Measurements from ENCODE around the gene MRPL41.
"Not testable (repeated sequence)": the region's sequence is repeated elsewhere in the genome, so short reads cannot be mapped to it uniquely, and the experiment has no call there.

The MRPL41 gene

GRCh38 chr9:137550958-137551263, 768 bp upstream of the MRPL41 start:
- peak in 4 of 56 donors; percentile 31 to 58 (median 55) for DNase-seq

- DNase-seq: peak in 3 of 56 donors; percentile 57 to 63 (median 62)
These were observed 516 bp downstream of the MRPL41 start for GRCh38 chr9:137552022-137552768.

GRCh38 chr9:137553654-137554053, 2.0 kb downstream of the MRPL41 start:
- not testable (repeated sequence) for DNase-seq

- no peak for DNase-seq
These were observed 2.7 kb downstream of the MRPL41 start for GRCh38 chr9:137554349-137554748.

GRCh38 chr9:137555179-137555578, 3.5 kb downstream of the MRPL41 start:
- no peak for DNase-seq

GRCh38 chr9:137556069-137556838, 4.6 kb downstream of the MRPL41 start:
- no peak for DNase-seq

GRCh38 chr9:137558127-137558526, 6.4 kb downstream of the MRPL41 start:
- DNase-seq: no peak

- no peak for DNase-seq
These were observed 12.5 kb downstream of the MRPL41 start for GRCh38 chr9:137564134-137564533.

GRCh38 chr9:137564817-137565411, 13.2 kb downstream of the MRPL41 start:
- DNase-seq: no peak

- DNase-seq: not testable (repeated sequence)
These were observed 16.8 kb downstream of the MRPL41 start for GRCh38 chr9:137568445-137568844.

- DNase-seq: no peak
These were observed 18.0 kb downstream of the MRPL41 start for GRCh38 chr9:137569609-137570203.

GRCh38 chr9:137570566-137570965, 18.9 kb downstream of the MRPL41 start:
- no peak for DNase-seq

GRCh38 chr9:137574192-137574591, 22.5 kb downstream of the MRPL41 start:
- DNase-seq: no peak

- DNase-seq: peak in 10 of 56 donors; percentile 7 to 71 (median 30)
These were observed 23.7 kb downstream of the MRPL41 start for GRCh38 chr9:137575364-137575715.

- no peak for DNase-seq
These were observed 24.2 kb downstream of the MRPL41 start for GRCh38 chr9:137575716-137576411.

GRCh38 chr9:137578518-137579258, 27.0 kb downstream of the MRPL41 start, which contains the start of gene DPH7:
Gene DPH7 (minus strand): TSS chr9:137578925. CDS start chr9:137578777, 148 bp downstream.
- peak; percentile 37 to 98 (median 89) for DNase-seq

GRCh38 chr9:137579259-137579604, 27.6 kb downstream of the MRPL41 start:
- peak in 1 of 56 donors; percentile 46 for DNase-seq

GRCh38 chr9:137580209-137580953, 28.7 kb downstream of the MRPL41 start:
- no peak for DNase-seq

GRCh38 chr9:137580954-137581322, 29.3 kb downstream of the MRPL41 start:
- no peak for DNase-seq

All from nucleus accumbens (tissue), 56 donors.